ENCODE measurements around the gene GPR61. TPM values are rescaled to one million over a fixed set of nuclear protein-coding genes. Genes with fewer than 3 reads are reported as not detected.

GPR61 gene, protein sequence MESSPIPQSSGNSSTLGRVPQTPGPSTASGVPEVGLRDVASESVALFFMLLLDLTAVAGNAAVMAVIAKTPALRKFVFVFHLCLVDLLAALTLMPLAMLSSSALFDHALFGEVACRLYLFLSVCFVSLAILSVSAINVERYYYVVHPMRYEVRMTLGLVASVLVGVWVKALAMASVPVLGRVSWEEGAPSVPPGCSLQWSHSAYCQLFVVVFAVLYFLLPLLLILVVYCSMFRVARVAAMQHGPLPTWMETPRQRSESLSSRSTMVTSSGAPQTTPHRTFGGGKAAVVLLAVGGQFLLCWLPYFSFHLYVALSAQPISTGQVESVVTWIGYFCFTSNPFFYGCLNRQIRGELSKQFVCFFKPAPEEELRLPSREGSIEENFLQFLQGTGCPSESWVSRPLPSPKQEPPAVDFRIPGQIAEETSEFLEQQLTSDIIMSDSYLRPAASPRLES
- total RNA-seq = not detected in 2 replicates

DNA sequence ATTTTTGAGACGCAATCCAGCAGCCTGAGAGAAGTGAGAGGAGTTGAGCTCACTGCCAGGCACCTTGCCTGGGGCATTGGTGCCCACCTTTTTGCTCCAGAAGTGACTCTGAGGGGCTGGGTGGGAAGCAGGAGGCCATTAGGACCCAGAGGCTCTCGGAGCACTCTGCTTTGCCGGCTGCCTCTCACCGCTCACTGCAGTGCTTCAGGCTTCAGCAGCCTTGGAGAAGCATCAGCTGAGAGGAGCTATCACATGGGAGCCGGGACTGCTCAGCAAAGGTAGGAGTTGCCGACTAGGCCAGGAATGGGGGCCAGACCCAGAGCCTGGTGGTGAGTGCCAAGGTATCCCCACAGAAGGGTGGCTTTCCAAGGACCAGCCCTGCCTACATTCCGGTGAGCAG is at the start of gene GPR61:
TSS of gene GPR61 (plus strand) at position 197 of the 400 bp plus-strand sequence. CDS start 3,151 bp downstream, outside the sequence.

DNA sequence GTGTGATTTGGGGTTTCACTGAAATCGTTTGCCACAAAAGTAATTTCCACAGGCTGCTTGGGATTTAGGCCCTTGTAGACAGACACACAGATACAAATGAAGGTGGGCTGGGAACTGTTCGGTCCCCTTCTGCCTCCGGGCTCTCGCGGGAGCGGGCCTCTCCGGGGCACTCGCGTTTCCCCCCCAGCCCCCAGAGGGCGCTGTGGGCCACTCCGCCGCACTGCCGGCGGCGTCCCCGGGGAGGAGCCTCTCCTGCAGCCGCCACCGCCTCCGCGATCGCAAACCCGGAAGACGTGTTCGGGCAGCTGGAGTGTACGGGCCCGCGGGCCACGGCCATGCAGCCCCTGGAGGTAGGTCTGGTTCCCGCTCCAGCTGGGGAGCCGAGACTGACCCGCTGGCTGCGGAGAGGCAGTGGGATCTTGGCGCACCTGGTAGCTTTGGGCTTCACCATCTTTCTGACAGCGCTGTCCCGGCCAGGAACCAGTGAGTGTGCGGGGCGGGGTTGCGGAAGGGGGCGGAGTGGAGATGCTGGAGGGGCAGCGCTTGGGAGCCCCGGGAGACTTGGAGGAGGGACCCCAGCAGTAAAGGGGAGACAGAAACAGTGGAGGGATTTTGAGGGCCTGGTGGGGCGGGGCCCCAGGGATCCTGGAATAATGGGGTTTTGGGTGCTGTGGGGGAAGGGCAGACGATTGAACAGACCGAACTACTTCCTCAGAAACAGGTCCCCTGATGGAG is 45.7 kb upstream of the GPR61 start, which contains the start of gene CYB561D1:
TSS of gene CYB561D1 (plus strand) at position 290 of the 735 bp plus-strand sequence. CDS start at position 336, 46 bp downstream.

DNA sequence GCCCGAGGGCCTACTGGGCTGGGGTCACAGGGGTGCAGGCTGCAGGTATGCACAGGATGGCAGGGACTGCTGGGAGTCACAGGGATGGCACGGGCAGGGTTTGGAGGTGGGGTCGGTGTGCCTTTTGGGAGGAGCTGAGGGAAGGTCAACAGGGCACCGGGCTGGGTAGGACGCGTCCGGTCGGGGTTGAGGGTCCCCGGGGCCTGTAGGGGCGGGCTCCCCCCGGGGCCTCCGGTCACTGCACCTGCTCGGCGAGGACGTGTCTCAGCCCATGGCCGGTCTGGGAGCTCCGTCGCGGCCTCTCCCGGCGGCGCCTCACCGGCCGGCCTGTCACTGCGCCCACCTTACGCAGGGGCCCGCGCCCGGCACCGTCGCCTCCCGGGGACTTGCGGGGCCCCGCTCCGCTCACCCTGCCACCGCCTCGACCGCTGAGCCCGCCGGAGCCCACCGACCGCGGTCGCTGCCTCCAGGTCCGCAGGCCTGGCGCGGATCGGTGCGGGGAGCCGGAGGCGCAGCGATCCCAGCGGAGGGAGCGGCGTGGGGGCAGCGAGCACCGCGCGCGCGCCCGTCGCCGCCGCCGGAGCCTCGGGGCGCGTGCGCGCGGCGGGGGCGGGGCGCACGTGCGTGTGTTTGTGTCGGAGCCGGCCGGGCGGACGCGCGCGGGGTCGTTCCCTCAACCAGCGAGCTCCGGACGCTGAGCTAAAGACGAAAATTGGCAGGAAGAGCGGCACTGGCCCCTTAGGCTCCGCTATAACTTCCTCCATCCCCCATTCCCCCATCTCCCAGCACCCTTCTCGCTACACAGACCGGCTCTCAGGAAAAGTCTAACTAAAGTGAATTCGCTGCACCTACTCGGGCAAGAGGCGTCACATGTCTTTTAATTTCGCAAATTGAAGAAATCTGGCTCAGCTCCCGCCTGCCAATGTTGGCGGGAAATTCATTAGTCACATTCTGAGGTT is 30.2 kb upstream of the GPR61 start, which contains the start of gene AMIGO1:
TSS of gene AMIGO1 (minus strand) at position 552 of the 959 bp plus-strand sequence. CDS start 815 bp downstream, outside the sequence.

DNA sequence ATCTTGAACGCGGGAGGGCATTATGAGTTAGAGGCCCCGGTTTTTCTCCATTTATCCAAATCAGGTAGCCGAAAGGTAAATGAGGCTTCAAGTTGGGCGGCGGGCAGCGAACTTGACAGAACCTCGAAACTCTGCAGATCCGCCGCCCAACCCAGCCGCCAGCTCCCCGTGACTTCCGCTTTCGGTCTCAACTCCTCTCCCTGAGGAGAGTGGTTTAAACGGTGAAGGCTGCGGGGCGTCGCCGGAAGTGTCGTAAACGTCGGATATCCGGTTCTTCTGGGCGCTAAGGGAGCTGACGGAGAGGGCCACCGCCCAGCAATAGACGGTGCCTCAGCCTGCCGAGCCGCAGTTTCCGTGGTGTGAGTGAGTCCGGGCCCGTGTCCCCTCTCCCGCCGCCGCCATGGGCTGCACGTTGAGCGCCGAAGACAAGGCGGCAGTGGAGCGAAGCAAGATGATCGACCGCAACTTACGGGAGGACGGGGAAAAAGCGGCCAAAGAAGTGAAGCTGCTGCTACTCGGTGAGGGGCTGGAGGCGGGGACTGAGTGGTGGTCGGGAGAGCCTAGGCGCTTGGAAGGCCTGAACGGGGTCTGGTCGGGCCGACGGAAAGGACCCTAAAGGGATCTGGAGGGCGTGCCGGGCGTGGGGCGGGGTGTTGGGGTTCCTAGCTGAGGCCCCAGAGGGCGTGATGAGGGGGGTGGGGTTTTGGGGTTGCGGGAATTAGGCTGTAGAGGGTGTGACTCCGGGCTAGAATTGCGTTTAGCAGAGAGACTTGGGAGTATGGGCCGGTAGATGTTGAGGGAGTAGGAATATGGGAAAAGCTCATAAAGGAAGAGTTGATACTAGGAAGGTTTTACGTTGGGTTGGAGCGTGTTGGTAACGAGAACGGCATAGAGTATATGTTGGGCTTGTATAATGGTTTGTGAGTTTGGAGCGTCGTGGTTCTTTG is 8.9 kb downstream of the GPR61 start, which contains the start of gene GNAI3:
TSS of gene GNAI3 (plus strand) at position 295 of the 947 bp plus-strand sequence. CDS start at position 401, 106 bp downstream.

Other genes with a start within 250 kb of the GPR61 start
- gene MYBPHL, start 232.9 kb upstream of the GPR61 start, total RNA-seq = not detected in 2 replicates
- gene SORT1, start 142.0 kb upstream of the GPR61 start, total RNA-seq = 4.9 and 5.6 TPM in 2 replicates
- gene PSMA5, start 113.4 kb upstream of the GPR61 start, total RNA-seq = 28.9 and 32.3 TPM in 2 replicates
- 0.23 and 1.4 TPM in 2 replicates for gene SYPL2, start 73.3 kb upstream of the GPR61 start, total RNA-seq
- 5.8 and 6.2 TPM in 2 replicates for gene ATXN7L2, start 56.0 kb upstream of the GPR61 start, total RNA-seq
- 6.0 and 7.4 TPM in 2 replicates for gene CYB561D1, start 45.8 kb upstream of the GPR61 start, total RNA-seq
- gene AMIGO1, start 30.1 kb upstream of the GPR61 start, total RNA-seq = 0.12 and 1.4 TPM in 2 replicates
- gene GNAI3, start 8.7 kb downstream of the GPR61 start, total RNA-seq = 7.5 TPM in 2 replicates
- gene GNAT2, start 79.7 kb downstream of the GPR61 start, total RNA-seq = 0.17 TPM in 1 of 2 replicates, not detected in the other
- 47.5 and 50.8 TPM in 2 replicates for gene AMPD2, start 80.0 kb downstream of the GPR61 start, total RNA-seq
- gene GSTM4, start 116.2 kb downstream of the GPR61 start, total RNA-seq = 4.3 and 17.6 TPM in 2 replicates
- gene GSTM2, start 128.2 kb downstream of the GPR61 start, total RNA-seq = 55.4 and 78.2 TPM in 2 replicates
- 75.3 TPM in 1 of 2 replicates, not detected in the other for gene GSTM1, start 147.9 kb downstream of the GPR61 start, total RNA-seq
- 3.7 TPM in 1 of 2 replicates, not detected in the other for gene GSTM5, start 172.4 kb downstream of the GPR61 start, total RNA-seq
- 78.7 and 143 TPM in 2 replicates for gene GSTM3, start 201.2 kb downstream of the GPR61 start, total RNA-seq
- gene EPS8L3, start 224.1 kb downstream of the GPR61 start, total RNA-seq = not detected in 2 replicates